ENCODE results near the gene CNTN6.

GRCh38 chr3:1147326-1147725 lies 54.5 kb downstream of the CNTN6 start:
- TF ChIP-seq GPBP1L1 (CRISPR knock-in tag; IDR thresholded peaks at IDR 0.05) (no peak), EZH2 (conservative IDR thresholded peaks at IDR 0.05; ENCODE audit: low read depth, low read length) (no peak), NR2C2 (CRISPR knock-in tag; IDR thresholded peaks at IDR 0.05; ENCODE audit: borderline replicate concordance) (no peak), ASH2L (IDR thresholded peaks at IDR 0.05; ENCODE audit: insufficient read length, low read depth, low read length) (no peak), ZNF580 (CRISPR knock-in tag; IDR thresholded peaks at IDR 0.05; ENCODE audit: borderline replicate concordance, low read depth) (no peak), ADNP (CRISPR knock-in tag; IDR thresholded peaks at IDR 0.05) (no peak), HDAC2 (CRISPR knock-in tag; IDR thresholded peaks at IDR 0.05) (no peak), CTCF (CRISPR knock-in tag; IDR thresholded peaks at IDR 0.05) (no peak), ELK4 (CRISPR knock-in tag; IDR thresholded peaks at IDR 0.05; ENCODE audit: borderline replicate concordance) (no peak)
